ENCODE measurements around the gene TALDO1. TPM values are rescaled to one million over a fixed set of nuclear protein-coding genes. Genes with fewer than 3 reads are reported as not detected.

TALDO1 gene
- total and polyA plus RNA-seq, 3 experiments from 2014 or later = 184 to 246 (median 245) TPM

- Mint-ChIP-seq H3K4me3 (peak overlapping the region in 4 of 7 donors; percentile 19 to 66 (median 51)), H3K36me3 (no peaks in the 10 kb centered on the region), H3K27me3 (peaks cover 7 to 20% of the 10 kb centered on the region in 2 donors), H3K9me3 (no peaks in the 10 kb centered on the region), H3K4me1 (peaks cover 7 to 39% (median 11%) of the 10 kb centered on the region in 3 donors), H3K27ac (no peak overlapping the region)
- Histone ChIP-seq H3K4me3 (ENCODE audit: low read length) (no peak overlapping the region), H3K4me1 (ENCODE audit: insufficient read depth, low read length) (peaks cover 37% of the 10 kb centered on the region), H3K9me3 (ENCODE audit: low read length) (no peaks in the 10 kb centered on the region), H3K27me3 (ENCODE audit: insufficient read depth, low read length, poor library complexity, severe bottlenecking) (peaks cover 19% of the 10 kb centered on the region), H3K36me3 (ENCODE audit: insufficient read depth, low read length) (no peaks in the 10 kb centered on the region), H3K27ac (ENCODE audit: low read depth, low read length) (no peak overlapping the region)
- POLR2A ChIA-PET = interaction anchor here (2.9 kb wide), 1 partner anchor 169 kb away, joined by 13 read pairs; no protein-coding TSS in a partner anchor
- CTCF ChIA-PET = interaction anchor here (0.9 to 7.4 kb wide), 11 partner anchors 13 to 179 kb away, joined by 3 to 69 read pairs (median 4); partner anchors contain the start of genes DEAF1, LMNTD2 and TMEM80
- no peak for DNase-seq
These were observed 23.1 kb upstream of the TALDO1 start for GRCh38 chr11:724049-724777.

DNA sequence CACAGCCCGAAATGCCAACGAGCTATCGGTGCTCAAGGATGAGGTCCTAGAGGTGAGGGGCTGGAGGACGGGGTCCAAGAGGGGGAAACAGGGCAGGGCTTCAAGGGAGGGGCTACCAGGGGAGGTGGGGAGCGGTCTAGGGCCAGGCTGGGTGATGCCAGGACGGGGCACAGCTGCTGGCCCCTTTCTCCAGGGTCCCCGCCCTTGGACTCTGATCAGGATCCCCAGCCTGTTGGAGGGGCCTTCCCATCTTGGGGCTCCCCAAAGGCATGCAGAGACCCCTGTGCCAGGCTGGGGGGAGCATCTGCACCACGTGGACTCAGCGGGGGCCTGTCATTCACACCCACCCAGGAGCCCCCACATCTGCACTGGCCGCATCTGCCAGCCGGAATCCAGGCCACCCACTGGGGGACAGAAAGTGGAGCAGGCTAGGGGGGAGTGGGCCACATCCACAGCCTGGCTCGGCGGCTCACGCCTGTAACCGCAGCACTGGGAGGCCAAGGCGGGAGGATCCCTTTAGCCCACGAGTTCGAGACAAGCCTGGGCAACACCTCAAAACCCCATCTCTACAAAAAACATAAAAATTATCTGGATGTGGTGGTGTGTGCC lies 22.4 kb upstream of the TALDO1 start:
- Mint-ChIP-seq H3K9me3 (no peaks in the 10 kb centered on the region), H3K36me3 (no peaks in the 10 kb centered on the region), H3K27me3 (peaks cover 7 to 14% of the 10 kb centered on the region in 2 donors), H3K4me3 (peak overlapping the region; percentile 52 to 79 (median 67)), H3K27ac (no peak overlapping the region), H3K4me1 (peaks cover 7 to 35% (median 8%) of the 10 kb centered on the region in 3 donors)
- H3K9me3 ChIP-seq (ENCODE audit: low read length) = no peaks in the 10 kb centered on the region
- ChIA-PET CTCF (interaction anchor here (0.9 to 7.4 kb wide), 7 partner anchors 13 to 169 kb away, joined by 3 to 69 read pairs (median 5); partner anchors contain the start of genes DEAF1 and TMEM80), POLR2A (interaction anchor here (2.9 kb wide), 1 partner anchor 170 kb away, joined by 13 read pairs; no protein-coding TSS in a partner anchor)
- no peak for DNase-seq
- peaks cover 19% of the 10 kb centered on the region for H3K27me3 ChIP-seq (ENCODE audit: insufficient read depth, low read length, poor library complexity, severe bottlenecking)
- no peak overlapping the region for H3K27ac ChIP-seq (ENCODE audit: low read depth, low read length)
- H3K4me3 ChIP-seq (ENCODE audit: low read length) = no peak overlapping the region
- H3K36me3 ChIP-seq (ENCODE audit: insufficient read depth, low read length) = no peaks in the 10 kb centered on the region
- H3K4me1 ChIP-seq (ENCODE audit: insufficient read depth, low read length) = peaks cover 37% of the 10 kb centered on the region

DNA sequence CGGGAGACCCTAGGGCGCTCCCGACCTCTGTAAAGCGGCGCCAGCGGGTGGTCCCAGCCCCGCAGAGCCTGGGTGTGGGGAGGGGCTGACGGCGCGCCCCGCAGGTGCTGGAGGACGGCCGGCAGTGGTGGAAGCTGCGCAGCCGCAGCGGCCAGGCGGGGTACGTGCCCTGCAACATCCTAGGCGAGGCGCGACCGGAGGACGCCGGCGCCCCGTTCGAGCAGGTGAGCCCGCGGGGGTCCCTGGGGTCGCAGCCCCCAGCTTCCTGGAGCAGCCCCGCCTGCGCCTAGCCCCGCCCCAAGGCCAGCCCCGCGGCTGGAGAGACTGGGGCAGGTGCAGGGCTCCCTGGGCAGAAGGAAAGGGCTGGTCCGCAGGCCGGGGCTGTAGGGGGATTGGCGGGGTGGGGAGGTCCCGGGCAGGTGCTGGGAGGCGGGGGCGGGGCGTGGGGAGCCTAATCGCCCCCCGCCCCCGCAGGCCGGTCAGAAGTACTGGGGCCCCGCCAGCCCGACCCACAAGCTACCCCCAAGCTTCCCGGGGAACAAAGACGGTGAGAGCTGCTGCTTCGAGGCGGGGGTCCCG lies 21.6 kb upstream of the TALDO1 start:
- Mint-ChIP-seq H3K9me3 (no peaks in the 10 kb centered on the region), H3K27ac (peak overlapping the region in 1 of 8 donors; percentile 57), H3K4me1 (peaks cover 7 to 31% (median 7%) of the 10 kb centered on the region in 3 donors), H3K27me3 (peaks cover 7 to 11% of the 10 kb centered on the region in 2 donors), H3K4me3 (peak overlapping the region; percentile 62 to 87 (median 70)), H3K36me3 (no peaks in the 10 kb centered on the region)
- ChIA-PET POLR2A (interaction anchor here (0.5 to 2.9 kb wide), 16 partner anchors 20 to 193 kb away, joined by 3 to 13 read pairs (median 4); partner anchors contain the start of genes DEAF1, EPS8L2, IRF7 and PHRF1), CTCF (interaction anchor here (0.8 to 7.4 kb wide), 15 partner anchors 11 to 190 kb away, joined by 3 to 69 read pairs (median 4); partner anchors contain the start of genes DEAF1, HRAS, LMNTD2 and RASSF7)
- H3K27ac ChIP-seq (ENCODE audit: low read depth, low read length) = no peak overlapping the region
- H3K36me3 ChIP-seq (ENCODE audit: insufficient read depth, low read length) = no peaks in the 10 kb centered on the region
- H3K27me3 ChIP-seq (ENCODE audit: insufficient read depth, low read length, poor library complexity, severe bottlenecking) = peaks cover 14% of the 10 kb centered on the region
- H3K9me3 ChIP-seq (ENCODE audit: low read length) = no peaks in the 10 kb centered on the region
- no peak for DNase-seq
- H3K4me3 ChIP-seq (ENCODE audit: low read length) = no peak overlapping the region
- peaks cover 37% of the 10 kb centered on the region for H3K4me1 ChIP-seq (ENCODE audit: insufficient read depth, low read length)

DNA sequence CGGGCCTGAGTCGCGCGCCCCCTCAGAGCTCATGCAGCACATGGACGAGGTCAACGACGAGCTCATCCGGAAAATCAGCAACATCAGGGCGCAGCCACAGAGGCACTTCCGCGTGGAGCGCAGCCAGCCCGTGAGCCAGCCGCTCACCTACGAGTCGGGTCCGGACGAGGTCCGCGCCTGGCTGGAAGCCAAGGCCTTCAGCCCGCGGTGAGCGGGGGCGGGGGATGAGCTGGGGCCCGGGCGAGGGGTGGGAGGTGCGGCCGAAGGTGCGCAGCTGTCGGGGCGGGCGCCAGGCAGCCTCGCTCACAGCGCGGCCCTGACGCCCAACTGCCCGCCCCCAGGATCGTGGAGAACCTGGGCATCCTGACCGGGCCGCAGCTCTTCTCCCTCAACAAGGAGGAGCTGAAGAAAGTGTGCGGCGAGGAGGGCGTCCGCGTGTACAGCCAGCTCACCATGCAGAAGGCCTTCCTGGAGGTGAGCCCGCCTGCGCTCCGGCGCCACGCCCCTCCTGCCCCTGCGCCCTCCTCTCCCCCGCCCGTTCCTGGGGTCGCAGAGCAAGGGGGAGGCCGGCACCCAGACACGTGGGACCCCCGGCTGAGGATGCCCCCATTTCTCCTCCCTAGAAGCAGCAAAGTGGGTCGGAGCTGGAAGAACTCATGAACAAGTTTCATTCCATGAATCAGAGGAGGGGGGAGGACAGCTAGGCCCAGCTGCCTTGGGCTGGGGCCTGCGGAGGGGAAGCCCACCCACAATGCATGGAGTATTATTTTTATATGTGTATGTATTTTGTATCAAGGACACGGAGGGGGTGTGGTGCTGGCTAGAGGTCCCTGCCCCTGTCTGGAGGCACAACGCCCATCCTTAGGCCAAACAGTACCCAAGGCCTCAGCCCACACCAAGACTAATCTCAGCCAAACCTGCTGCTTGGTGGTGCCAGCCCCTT lies 20.7 kb upstream of the TALDO1 start:
- no peaks in the 10 kb centered on the region for H3K36me3 Mint-ChIP-seq
- peaks cover 6 to 8% of the 10 kb centered on the region in 2 donors for H3K27me3 Mint-ChIP-seq
- H3K4me3 Mint-ChIP-seq = peak overlapping the region; percentile 61 to 87 (median 69)
- H3K27ac Mint-ChIP-seq = peak overlapping the region in 3 of 8 donors; percentile 43 to 55 (median 51)
- peak overlapping the region; percentile 41 for H3K4me3 ChIP-seq (ENCODE audit: low read length)
- CTCF ChIA-PET = interaction anchor here (0.6 to 7.4 kb wide), 20 partner anchors 10 to 191 kb away, joined by 3 to 69 read pairs (median 4); partner anchors contain the start of genes DEAF1, HRAS, LMNTD2 and RASSF7
- H3K9me3 Mint-ChIP-seq = no peaks in the 10 kb centered on the region
- POLR2A ChIA-PET = interaction anchor here (0.5 to 2.9 kb wide), 17 partner anchors 21 to 194 kb away, joined by 3 to 13 read pairs (median 3); partner anchors contain the start of genes DEAF1, EPS8L2, IRF7 and PHRF1
- peak; percentile 33 to 73 (median 47) for DNase-seq
- H3K27me3 ChIP-seq (ENCODE audit: insufficient read depth, low read length, poor library complexity, severe bottlenecking) = peaks cover 9% of the 10 kb centered on the region
- H3K36me3 ChIP-seq (ENCODE audit: insufficient read depth, low read length) = no peaks in the 10 kb centered on the region
- H3K4me1 ChIP-seq (ENCODE audit: insufficient read depth, low read length) = peaks cover 30% of the 10 kb centered on the region
- H3K4me1 Mint-ChIP-seq = peaks cover 5 to 24% (median 7%) of the 10 kb centered on the region in 3 donors
- no peak overlapping the region for H3K27ac ChIP-seq (ENCODE audit: low read depth, low read length)
- H3K9me3 ChIP-seq (ENCODE audit: low read length) = no peaks in the 10 kb centered on the region

DNA sequence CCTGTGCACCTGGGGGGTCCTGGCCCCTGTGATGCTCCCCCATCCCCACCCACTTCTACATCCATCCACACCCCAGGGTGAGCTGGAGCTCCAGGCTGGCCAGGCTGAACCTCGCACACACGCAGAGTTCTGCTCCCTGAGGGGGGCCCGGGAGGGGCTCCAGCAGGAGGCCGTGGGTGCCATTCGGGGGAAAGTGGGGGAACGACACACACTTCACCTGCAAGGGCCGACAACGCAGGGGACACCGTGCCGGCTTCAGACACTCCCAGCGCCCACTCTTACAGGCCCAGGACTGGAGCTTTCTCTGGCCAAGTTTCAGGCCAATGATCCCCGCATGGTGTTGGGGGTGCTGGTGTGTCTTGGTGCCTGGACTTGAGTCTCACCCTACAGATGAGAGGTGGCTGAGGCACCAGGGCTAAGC lies 20.0 kb upstream of the TALDO1 start:
- ChIA-PET CTCF (interaction anchor here (0.6 to 7.4 kb wide), 13 partner anchors 9 to 173 kb away, joined by 3 to 69 read pairs (median 4); partner anchors contain the start of genes DEAF1, LMNTD2, RASSF7 and TALDO1), POLR2A (interaction anchor here (1.2 to 1.8 kb wide), 2 partner anchors 32 to 191 kb away, joined by 3 to 10 read pairs; partner anchors contain the start of genes DEAF1 and TMEM80)
- H3K4me1 Mint-ChIP-seq = peaks cover 5 to 17% (median 7%) of the 10 kb centered on the region in 3 donors

DNA sequence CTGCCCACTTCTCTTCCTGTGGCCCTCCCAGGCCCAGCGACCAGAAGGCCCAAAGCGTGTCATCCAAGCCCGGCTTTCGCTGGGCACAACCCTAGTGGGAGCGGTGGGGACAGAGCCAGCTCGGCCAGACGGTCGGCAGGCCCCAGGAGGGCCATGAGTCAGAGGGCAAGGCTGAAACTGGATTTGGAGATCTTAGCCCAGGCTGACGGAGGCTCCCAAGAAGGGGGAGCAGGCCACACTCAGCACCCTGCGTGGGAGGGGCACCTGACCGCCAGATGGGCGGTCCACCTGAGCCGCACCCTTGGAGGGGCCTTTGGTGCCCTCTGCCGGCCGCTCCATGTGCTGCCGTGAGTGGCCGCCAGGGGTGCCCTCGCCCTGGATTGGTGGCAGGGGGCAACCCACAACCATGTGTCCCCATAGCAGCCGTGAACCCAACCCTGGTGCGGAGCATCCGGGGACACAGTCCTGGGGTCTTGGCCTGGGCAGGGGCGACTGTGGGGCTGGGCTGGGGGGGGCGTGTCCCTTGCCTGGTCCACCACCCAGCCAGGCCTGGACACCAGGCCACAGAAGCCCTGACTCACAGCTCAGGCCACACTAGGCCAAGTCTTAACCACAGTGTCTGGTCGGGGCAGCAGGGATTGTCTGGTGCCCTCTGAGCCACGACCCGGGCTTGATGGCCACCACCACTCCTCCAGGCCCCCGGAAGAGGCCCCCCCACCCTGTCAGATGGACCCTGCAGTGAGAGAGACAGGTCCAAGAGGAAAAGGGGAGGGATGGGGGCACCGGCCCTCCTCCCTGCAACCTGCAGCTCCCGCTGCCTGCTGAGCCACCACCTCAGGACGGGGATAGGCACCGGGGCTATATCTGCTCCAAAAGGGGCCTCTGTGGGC lies 19.2 kb upstream of the TALDO1 start:
- peaks cover 18% of the 10 kb centered on the region for H3K4me1 ChIP-seq (ENCODE audit: insufficient read depth, low read length)
- peaks cover 4 to 15% (median 5%) of the 10 kb centered on the region in 3 donors for H3K4me1 Mint-ChIP-seq
- POLR2A ChIA-PET = interaction anchor here (1.2 kb wide), 1 partner anchor 192 kb away, joined by 3 read pairs; no protein-coding TSS in a partner anchor
- no peaks in the 10 kb centered on the region for H3K9me3 ChIP-seq (ENCODE audit: low read length)
- no peaks in the 10 kb centered on the region for H3K36me3 Mint-ChIP-seq
- peak overlapping the region in 1 of 7 donors; percentile 32 for H3K4me3 Mint-ChIP-seq
- peak; percentile 75 to 85 (median 76) for DNase-seq
- H3K27me3 ChIP-seq (ENCODE audit: insufficient read depth, low read length, poor library complexity, severe bottlenecking) = no peaks in the 10 kb centered on the region
- no peak overlapping the region for H3K4me3 ChIP-seq (ENCODE audit: low read length)
- CTCF ChIA-PET = interaction anchor here (0.7 to 7.4 kb wide), 9 partner anchors 10 to 174 kb away, joined by 3 to 69 read pairs (median 4); partner anchors contain the start of genes DEAF1 and TMEM80
- H3K9me3 Mint-ChIP-seq = no peaks in the 10 kb centered on the region
- peaks cover 1 to 3% of the 10 kb centered on the region in 2 donors for H3K27me3 Mint-ChIP-seq
- peak overlapping the region; percentile 2 for H3K27ac ChIP-seq (ENCODE audit: low read depth, low read length)
- H3K36me3 ChIP-seq (ENCODE audit: insufficient read depth, low read length) = no peaks in the 10 kb centered on the region
- H3K27ac Mint-ChIP-seq = no peak overlapping the region

More for the DNA sequence above, 20.0 kb upstream of the TALDO1 start:
- Mint-ChIP-seq H3K36me3 (no peaks in the 10 kb centered on the region), H3K4me3 (peak overlapping the region in 2 of 7 donors; percentile 34 to 72), H3K9me3 (no peaks in the 10 kb centered on the region), H3K27ac (no peak overlapping the region), H3K27me3 (peaks cover 3 to 4% of the 10 kb centered on the region in 2 donors)
- no peak overlapping the region for H3K4me3 ChIP-seq (ENCODE audit: low read length)
- DNase-seq = no peak
- H3K36me3 ChIP-seq (ENCODE audit: insufficient read depth, low read length) = no peaks in the 10 kb centered on the region
- H3K27ac ChIP-seq (ENCODE audit: low read depth, low read length) = peak overlapping the region; percentile 2
- peaks cover 23% of the 10 kb centered on the region for H3K4me1 ChIP-seq (ENCODE audit: insufficient read depth, low read length)
- peaks cover 3% of the 10 kb centered on the region for H3K27me3 ChIP-seq (ENCODE audit: insufficient read depth, low read length, poor library complexity, severe bottlenecking)
- no peaks in the 10 kb centered on the region for H3K9me3 ChIP-seq (ENCODE audit: low read length)
